HUDEP-2 (cell line): Measurements from ENCODE around the gene SLC16A6.
"Not testable (repeated sequence)": the region's sequence is repeated elsewhere in the genome, so short reads cannot be mapped to it uniquely, and the experiment has no call there.

Experiments
- DNase-seq, 76 experiments: peaks; one replicate each; lab custom pipeline; 2025; ENCODE audit not compliant: unreplicated experiment in 76 of 76; lab: John Stamatoyannopoulos, UW

The SLC16A6 gene

DNA sequence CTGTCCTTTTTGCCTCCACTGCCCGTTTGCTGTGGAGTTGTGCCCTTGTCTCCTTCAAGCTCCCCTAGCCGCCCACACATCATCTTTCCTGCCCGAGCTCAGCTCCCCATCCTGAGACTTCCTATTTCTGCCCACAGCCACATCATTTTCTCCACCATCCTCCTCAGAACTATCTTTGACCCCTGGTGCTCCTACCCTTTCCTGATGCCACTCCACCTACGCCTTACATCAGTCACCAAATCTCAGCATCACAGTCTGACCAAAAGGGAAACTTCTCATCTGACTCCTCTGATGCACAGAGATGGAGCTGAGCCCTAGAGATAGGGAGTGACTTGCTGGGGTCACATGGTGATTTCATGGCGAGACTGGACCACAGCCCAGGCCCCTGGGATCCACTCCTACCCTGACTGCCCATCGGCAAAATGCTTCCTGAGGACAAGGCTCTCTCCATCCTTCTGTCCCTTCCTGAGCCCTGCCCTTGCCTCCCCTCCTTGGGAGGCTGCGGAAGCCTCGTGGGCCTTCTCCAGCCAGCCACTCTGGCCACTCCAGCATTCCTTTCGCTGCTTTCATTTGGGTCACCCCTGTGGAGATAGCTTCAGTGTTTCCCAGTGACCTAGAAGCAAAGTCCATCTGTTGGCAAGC is 62.8 kb downstream of the SLC16A6 start:
- DNase-seq = not testable (repeated sequence)

DNA sequence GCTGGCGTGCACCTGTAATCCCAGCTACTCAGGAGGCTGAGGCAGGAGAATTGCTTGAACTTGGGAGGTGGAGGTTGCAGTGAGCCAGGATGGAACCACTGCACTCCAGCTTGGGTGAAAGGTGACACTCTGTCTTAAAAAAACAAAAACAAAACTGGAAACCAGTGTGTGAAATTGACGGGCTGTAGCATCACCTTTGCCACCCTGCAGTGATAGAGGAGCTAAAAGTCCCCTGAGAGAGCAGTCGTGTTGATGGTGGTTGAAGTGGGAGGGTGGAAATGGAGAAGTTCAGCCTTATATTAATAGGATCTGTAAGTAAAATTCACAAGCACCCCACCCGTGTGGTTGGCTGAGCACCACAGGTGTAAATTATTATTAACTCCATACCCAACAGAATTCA is 65.9 kb downstream of the SLC16A6 start:
- not testable (repeated sequence) for DNase-seq

DNA sequence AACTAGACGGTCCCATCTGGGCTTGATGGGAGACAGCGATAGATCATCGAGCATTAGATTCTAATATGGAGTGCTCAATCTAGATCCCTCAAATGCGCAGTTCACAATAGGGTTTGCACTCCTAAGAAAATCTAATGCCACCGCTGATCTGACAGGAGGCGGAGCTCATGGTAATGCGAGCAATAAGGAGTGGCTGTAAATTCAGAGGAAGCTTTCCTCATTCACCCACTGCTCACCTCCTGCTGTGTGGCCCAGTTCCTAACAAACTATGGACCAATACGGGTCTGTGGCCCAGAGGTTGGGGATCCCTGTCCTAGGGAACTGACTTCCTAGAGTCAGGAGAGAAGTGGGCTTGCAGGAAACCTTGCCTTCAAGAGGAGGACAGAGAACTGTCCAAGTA is 68.3 kb downstream of the SLC16A6 start:
- no peak for DNase-seq

DNA sequence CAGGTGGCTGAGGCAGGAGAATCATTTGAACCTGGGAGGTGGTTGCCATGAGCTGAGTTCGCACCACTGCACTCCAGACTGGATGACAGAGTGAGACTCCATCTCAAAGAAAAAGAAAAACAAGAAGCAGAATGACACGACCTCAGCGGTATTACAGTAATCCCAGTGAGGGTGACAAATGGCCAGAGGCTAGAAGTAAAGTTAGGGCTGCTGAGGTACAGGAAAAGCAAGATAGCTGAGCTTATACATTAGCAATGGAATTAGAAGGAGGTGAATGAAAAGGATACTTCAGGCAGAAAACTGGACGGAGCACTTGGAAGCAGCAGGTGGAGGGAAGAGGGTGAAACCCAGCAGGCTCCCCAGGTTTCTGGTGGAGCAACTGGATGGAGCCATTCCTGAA is 69.1 kb downstream of the SLC16A6 start:
- no peak for DNase-seq

DNA sequence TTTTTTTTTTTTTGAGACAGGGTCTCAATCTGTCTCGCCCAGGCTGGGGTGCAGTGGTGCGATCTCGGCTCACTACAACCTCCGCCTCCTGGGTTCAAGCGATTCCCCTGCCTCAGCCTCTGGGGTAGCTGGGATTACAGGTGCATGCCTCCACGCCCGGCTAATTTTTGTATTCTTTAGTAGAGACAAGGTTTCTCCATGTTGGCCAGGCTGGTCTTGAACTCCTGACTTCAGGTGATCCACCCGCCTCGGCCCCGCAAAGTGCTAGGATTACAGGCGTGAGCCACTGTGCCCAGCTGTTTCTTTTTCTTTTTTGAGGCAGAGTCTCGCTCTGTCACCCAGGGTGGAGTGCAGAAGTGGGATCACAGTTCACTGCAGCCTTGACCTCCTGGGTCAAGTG is 70.1 kb downstream of the SLC16A6 start:
- not testable (repeated sequence) for DNase-seq

DNA sequence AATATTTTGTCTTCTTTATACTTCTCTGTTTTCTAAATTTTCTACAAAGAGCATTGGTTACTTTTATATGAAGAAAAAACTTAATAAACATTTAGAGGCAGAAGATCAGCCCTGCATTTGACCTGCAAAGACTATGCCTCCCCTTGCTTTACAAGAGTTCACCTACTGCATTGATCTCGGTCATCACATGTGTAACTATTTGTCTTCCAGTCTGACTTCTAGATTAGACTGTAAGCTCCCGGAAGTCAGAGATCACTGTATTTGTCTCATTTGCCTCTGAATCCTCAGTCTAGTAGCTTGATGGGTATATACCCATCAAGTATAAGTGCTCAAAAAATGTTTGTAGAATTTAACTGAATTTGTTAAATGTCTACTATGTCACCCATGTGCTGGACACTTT is 70.7 kb downstream of the SLC16A6 start:
- DNase-seq = not testable (repeated sequence)

DNA sequence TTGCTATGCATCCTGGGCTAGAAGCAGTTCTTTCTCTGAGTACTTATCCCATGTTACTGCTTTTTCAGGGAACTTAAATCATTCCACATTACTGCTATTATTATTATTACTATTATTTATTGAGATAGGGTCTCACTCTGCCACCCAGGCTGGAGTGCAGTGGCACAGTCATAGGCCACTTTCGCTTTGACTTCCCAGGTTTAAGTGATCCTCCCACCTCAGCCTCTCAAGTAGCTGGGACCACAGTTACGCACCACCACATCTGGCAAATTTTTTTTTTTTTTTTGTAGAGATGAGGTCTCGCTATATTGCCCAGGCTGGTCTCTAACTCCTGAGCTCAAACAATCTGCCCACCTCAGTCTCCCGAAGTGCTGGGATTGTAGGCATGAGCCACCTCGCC is 71.5 kb downstream of the SLC16A6 start:
- not testable (repeated sequence) for DNase-seq
